Pancreas (tissue), 10 donors: Measurements from ENCODE around the gene LRRC25. TPM values are rescaled to one million over a fixed set of nuclear protein-coding genes. Genes with fewer than 3 reads are reported as not detected.

Source experiments
- ATAC-seq, 4 donors: fragments of 200-7000 bp; cut with Tn5 transposase; one replicate each; pipeline versions ENCODE4 v1.8.0 to v1.9.1; 2020; ENCODE audit warnings: mild to moderate bottlenecking in 4 of 4, moderate library complexity in 4 of 4
- DNase-seq, 6 donors: peaks; one replicate each; pipeline ENCODE4 v3.0.0-alpha.2; 2020
- FAIRE-seq: peaks from 2 replicates; lab custom pipeline; 2012; peaks lifted over from hg19 to GRCh38; lab: Jason Lieb, UNC
- H3K27ac ChIP-seq, 4 donors: fragments of 200-600 bp; sonication (generic); 1 replicate in 3 of 4; 2 replicates in 1 of 4; pipeline versions ENCODE4 v1.5.0 to v1.8.0; 2020
- H3K27me3 ChIP-seq, 4 donors: fragments of 200-600 bp; one replicate each; pipeline ENCODE4 v1.8.0; 2021
- H3K36me3 ChIP-seq, 3 donors: fragments of 200-600 bp; sonication (generic) in 1 of 3; one replicate each; pipeline versions ENCODE4 v1.5.0 to v1.8.0; 2020 to 2021
- H3K4me1 ChIP-seq, 3 donors: fragments of 200-600 bp; one replicate each; pipeline ENCODE4 v1.8.0; 2021
- H3K4me3 ChIP-seq, 4 donors: fragments of 200-600 bp; sonication (generic) in 2 of 4; one replicate each; pipeline versions ENCODE4 v1.5.0 to v1.8.0; 2020 to 2021
- H3K9me3 ChIP-seq, 4 donors: fragments of 200-600 bp; one replicate each; pipeline ENCODE4 v1.8.0; 2021
- CTCF ChIP-seq, 4 donors: fragments of 200-600 bp; sonication (generic) in 3 of 4; IDR thresholded peaks; one replicate each; pipeline versions ENCODE4 v1.5.0 to v1.8.0; 2021; ENCODE audit warnings: antibody characterized with exemption in 4 of 4
- WGBS, 2 donors: extraction: QIAGEN DNeasy Blood & Tissue Kit; methylation state at CpG; one replicate each; pipeline ENCODE4 v1.1.7; 2013; 5-methylcytosine and 5-hydroxymethylcytosine counted together
- intact Hi-C, 3 donors: fragments of 100-400 bp; cut with DNase I; formaldehyde crosslinking; loops; one replicate each; pipeline versions ENCODE4 v1.11.1 to v1.14.2; 2022
- polyA plus RNA-seq, 2 donors: library from polyadenylated mRNA; stranded (reverse); fragments of 200-250 nt; gene quantifications; one replicate each; pipeline ENCODE4 v1.2.3, GENCODE V29; 2013
- total RNA-seq, 6 donors: library from RNA; stranded (reverse); fragmentation: NEBNext Ultra II Directional in 4 of 6; extraction: Animal tissue kit (Norgen Biotek cat#: 25700) in 4 of 6; gene quantifications; one replicate each; pipeline versions ENCODE4 v1.2.1 to v1.2.4, GENCODE V29; 2021 to 2023
- donor health status: healthy with polysubstance abuse.
- donor health status: DM: no; HTN: no; CAD: no; lungs with moderate emphysema.
- donor health status: DM: no; HTN: no; CAD: no.
- donor health status: control.
- donor health status: control.
- donor health status: Bipolar disorder and iron deficiency.
- donor health status: DM: yes; HTN: yes; CAD: no.
- donor health status: DM: no; HTN: no; CAD: no.
- donor health status: DM: no; HTN: no; CAD: no.
- donor health status: DM: yes; HTN: yes; CAD: no.

LRRC25 gene
- total and polyA plus RNA-seq, 8 donors, result 0.14 to 6.1 (median 0.97) TPM

- H3K4me3 ChIP-seq, result peak overlapping the region in 3 of 4 donors; percentile 60 to 68 (median 68)
- H3K27me3 ChIP-seq, result no peaks in the 10 kb centered on the region
- H3K4me1 ChIP-seq, result peaks cover 9 to 33% (median 12%) of the 10 kb centered on the region in 3 donors
- DNase-seq (peak in 2 of 6 donors; percentile 61 to 84), ATAC-seq (peak; percentile 9 to 14 (median 12)), FAIRE-seq (no peak)
- no peak for TF ChIP-seq CTCF (IDR thresholded peaks at IDR 0.05)
- no peaks in the 10 kb centered on the region for H3K9me3 ChIP-seq
- 14 to 17% methylated on average over 39 of the region's 39 CpGs for WGBS, 2 donors
- H3K36me3 ChIP-seq, result no peaks in the 10 kb centered on the region
- intact Hi-C loops, result no loop called here
- H3K27ac ChIP-seq, result peak overlapping the region; percentile 42 to 83 (median 70)
Measured at GRCh38 chr19:18418483-18419194, 21.2 kb upstream of the LRRC25 start.

GRCh38 chr19:18418029-18418482, 20.6 kb upstream of the LRRC25 start:
- peak overlapping the region in 2 of 4 donors; percentile 26 to 44 for H3K4me3 ChIP-seq
- ATAC-seq (peak in 1 of 4 donors; percentile 1), DNase-seq (peak in 3 of 6 donors; percentile 55 to 85 (median 59)), FAIRE-seq (no peak)
- peaks cover 9 to 33% (median 12%) of the 10 kb centered on the region in 3 donors for H3K4me1 ChIP-seq
- no peaks in the 10 kb centered on the region for H3K36me3 ChIP-seq
- H3K27me3 ChIP-seq, result no peaks in the 10 kb centered on the region
- peak overlapping the region; percentile 42 to 83 (median 70) for H3K27ac ChIP-seq
- H3K9me3 ChIP-seq, result no peaks in the 10 kb centered on the region
- intact Hi-C loops, result no loop called here
- TF ChIP-seq CTCF (IDR thresholded peaks at IDR 0.05), result no peak
- WGBS, 2 donors, result 15 to 17% methylated on average over 30 of the region's 30 CpGs

- WGBS, 2 donors, result 2% methylated on average over 41 to 51 of the region's 53 CpGs
- FAIRE-seq (no peak), ATAC-seq (peak; percentile 8 to 54 (median 30)), DNase-seq (peak in 4 of 6 donors; percentile 71 to 81 (median 77))
- intact Hi-C loops, result no loop called here
- H3K9me3 ChIP-seq, result no peaks in the 10 kb centered on the region
- TF ChIP-seq CTCF (IDR thresholded peaks at IDR 0.05), result no peak
- H3K36me3 ChIP-seq, result no peaks in the 10 kb centered on the region
- no peaks in the 10 kb centered on the region for H3K27me3 ChIP-seq
- peak overlapping the region; percentile 11 to 83 (median 74) for H3K27ac ChIP-seq
- H3K4me1 ChIP-seq, result peaks cover 9 to 33% (median 12%) of the 10 kb centered on the region in 3 donors
- H3K4me3 ChIP-seq, result peak overlapping the region in 3 of 4 donors; percentile 2 to 44 (median 26)
Measured at GRCh38 chr19:18417250-18418028, 20.0 kb upstream of the LRRC25 start.

- WGBS, 2 donors, result 2% methylated on average over 33 to 44 of the region's 44 CpGs
- peak; percentile 51 to 69 (median 59) for ATAC-seq
- no peaks in the 10 kb centered on the region for H3K9me3 ChIP-seq
- H3K27me3 ChIP-seq, result no peaks in the 10 kb centered on the region
- H3K27ac ChIP-seq, result peak overlapping the region; percentile 39 to 83 (median 74)
- intact Hi-C loops, result no loop called here
- TF ChIP-seq CTCF (IDR thresholded peaks at IDR 0.05), result no peak
- no peak for FAIRE-seq
- H3K36me3 ChIP-seq, result no peaks in the 10 kb centered on the region
- peak overlapping the region in 2 of 4 donors; percentile 26 to 44 for H3K4me3 ChIP-seq
- H3K4me1 ChIP-seq, result peaks cover 9 to 33% (median 12%) of the 10 kb centered on the region in 3 donors
- DNase-seq, result peak; percentile 71 to 93 (median 84)
Measured at GRCh38 chr19:18416778-18417249, 19.4 kb upstream of the LRRC25 start.
